Hindlimb muscle (tissue), 1 donor: ENCODE data around the gene SKP1. TPM values are rescaled to one million over a fixed set of nuclear protein-coding genes. Genes with fewer than 3 reads are reported as not detected.

Experiments used
- DNase-seq: peaks from one replicate; pipeline ENCODE4 v3.0.0-alpha.2; 2013
- polyA plus RNA-seq: library from polyadenylated mRNA; unstranded; fragments of 120-200 nt; gene quantifications from one replicate; pipeline ENCODE4 v1.2.1, GENCODE V29; 2013; ENCODE audit not compliant: insufficient read length

SKP1 gene
- polyA plus RNA-seq, 1 donor: 332 TPM

DNA sequence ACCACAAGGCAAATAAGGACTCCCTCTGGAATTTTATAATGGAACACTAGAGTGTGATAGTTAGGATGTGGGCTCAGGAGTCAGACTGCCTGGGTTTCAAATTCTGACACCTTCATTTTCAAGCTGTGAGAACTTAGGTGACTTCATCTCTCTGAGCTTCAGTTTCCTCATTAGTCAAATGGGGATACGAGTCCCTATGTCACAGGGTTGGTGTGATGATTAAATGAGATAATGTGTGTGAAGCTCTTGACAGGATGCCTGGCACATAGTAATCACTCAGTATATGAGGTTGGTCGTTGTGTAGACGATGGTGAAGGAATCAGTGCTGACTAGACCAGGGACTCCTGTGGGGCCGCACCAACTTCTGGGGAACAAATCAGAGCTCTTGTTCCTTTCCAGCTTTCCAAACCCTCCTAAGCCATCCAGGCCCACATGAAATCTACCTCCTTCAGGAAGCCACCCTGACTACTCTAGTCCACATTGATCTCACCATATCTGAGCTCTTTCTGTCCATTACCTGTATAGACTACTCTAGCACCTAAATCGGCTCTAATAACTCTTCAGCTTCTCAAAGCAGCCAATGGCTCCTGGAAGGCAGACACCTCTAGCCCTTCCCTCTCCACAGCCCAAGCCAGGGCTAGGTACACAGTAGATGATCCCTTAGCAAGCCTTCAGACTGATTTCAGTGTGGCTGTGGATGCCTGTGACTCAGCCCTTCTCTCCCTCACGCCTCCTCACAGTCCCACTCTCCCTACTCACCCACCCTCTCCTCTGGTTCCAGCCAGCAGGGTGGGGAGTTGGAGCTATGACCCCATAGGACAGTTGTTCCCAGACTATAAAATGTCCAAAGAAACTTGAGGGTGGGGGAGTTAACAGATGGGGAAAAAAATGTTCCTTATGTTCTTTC lies 64.8 kb downstream of the SKP1 start:
- DNase-seq: no peak

DNA sequence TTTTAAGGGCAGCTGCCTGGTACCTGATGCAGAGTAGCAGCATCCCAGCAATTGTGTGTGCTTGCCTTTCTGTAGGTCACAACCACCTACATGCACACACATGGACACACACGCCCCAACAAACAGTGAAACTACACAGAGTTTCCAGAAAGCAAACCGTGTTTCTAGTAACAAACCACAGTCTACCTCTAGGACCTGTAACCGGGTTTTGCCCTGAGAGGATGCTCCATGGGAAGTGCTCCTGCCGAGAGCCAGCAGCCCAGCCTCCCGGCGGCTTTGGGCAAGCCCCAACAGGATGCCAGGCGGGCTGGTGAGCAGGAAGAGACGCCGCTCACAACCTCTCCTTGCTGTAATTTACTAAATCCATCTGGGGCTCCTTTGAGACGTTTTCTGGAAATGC lies 66.4 kb downstream of the SKP1 start:
- DNase-seq: no peak

DNA sequence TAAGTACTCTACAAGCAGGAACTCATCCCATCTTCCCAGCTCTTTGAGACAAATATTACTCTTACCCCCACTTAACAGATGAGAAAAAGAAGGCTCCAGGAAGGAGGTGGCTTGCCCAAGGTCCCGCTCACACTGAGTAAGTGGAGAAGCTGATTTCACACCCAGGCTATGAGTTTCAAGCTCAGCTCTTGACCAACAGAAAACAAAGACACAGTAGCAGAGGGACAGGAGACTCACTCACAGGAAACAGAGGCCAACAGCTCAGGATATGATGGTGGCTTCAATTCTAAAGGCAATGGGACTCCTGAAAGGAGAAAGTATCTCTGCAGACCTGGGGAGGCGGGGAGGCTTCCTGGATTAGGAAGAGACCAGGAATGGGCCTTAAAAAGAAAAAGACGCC lies 69.0 kb downstream of the SKP1 start:
- DNase-seq: no peak

DNA sequence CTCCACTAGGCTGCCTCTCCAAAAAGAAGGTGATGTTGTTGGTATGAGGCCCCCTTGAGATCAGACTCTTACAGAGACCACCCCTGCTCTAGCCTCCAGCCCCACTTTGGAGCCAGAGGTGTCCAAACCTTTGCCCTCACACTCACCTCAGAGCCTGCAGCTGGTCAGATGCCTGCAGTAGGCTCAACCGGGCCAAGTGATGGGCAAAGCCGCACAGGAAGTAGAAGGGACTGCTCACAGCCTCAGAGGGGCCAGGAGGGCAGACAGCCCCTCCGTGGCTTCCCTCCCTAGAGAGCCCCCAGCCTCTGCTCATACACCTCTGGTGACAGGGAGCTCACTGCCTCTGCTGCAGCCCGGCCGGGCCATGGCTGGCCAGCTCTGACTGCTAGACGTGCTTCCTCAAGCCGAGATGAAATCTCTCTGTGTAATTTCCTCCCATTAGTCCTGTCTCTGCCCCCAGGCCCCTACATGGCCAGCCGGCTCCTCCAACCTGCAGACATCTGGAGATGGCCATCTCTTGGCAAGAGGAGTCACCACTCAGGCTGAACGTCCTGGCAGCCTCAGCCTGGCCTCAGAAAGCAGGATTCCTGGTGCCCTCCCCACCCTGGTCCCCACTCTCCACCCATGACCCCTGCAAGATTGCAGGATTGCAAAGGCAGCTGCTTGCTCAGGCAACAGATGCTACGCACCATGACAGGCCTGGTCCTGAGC lies 69.6 kb downstream of the SKP1 start:
- no peak for DNase-seq

DNA sequence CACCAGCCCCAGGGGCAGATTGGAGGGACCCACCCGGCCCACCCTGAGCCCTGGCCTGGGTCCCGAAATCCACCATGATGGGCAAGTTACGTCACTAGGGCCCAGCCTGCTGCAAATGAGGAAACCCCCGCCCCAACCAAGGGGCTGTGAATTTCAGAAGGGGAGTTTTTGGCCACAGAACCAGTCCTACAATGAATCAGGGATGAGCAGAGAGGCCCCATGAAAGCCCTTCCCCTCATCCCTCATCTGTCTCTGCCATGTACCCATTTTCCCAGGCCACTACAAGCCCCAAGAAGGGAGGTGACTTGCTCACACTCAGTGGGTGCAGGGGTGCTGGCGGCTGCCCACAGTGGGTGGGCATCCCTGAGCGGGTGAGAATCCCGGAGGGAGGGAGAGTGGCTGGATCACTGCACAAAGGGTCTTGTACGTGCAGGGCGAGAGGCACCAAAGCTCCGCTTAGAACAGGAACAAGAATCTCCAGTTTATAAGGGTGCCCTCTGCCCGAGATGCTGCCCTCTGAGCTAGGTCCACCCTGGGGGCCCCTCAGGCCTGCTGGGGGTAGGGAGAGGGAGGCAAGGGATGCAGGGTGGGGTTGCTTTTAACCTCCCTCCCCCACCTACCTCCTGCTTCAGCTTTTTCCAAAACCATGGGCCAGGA lies 72.6 kb downstream of the SKP1 start:
- no peak for DNase-seq

DNA sequence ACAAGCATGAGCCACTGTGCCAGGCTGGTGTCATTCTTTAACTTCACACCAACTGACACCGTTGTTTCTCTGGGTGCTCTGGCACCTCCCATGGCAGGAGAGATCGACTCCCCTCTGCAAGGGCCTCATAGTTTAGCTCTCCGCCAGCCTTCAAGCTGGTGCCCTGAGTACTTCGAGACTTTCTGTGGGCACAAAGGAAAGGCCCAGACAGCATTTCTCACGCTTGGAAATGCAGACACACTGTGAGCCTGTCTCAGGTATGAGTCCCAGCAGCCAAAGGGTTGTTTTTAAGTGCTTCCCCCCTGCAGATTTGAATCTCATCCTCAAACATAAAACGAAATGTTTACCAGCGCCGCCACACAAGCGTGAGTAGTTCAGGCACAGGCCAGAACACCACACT lies 73.4 kb downstream of the SKP1 start:
- no peak for DNase-seq

DNA sequence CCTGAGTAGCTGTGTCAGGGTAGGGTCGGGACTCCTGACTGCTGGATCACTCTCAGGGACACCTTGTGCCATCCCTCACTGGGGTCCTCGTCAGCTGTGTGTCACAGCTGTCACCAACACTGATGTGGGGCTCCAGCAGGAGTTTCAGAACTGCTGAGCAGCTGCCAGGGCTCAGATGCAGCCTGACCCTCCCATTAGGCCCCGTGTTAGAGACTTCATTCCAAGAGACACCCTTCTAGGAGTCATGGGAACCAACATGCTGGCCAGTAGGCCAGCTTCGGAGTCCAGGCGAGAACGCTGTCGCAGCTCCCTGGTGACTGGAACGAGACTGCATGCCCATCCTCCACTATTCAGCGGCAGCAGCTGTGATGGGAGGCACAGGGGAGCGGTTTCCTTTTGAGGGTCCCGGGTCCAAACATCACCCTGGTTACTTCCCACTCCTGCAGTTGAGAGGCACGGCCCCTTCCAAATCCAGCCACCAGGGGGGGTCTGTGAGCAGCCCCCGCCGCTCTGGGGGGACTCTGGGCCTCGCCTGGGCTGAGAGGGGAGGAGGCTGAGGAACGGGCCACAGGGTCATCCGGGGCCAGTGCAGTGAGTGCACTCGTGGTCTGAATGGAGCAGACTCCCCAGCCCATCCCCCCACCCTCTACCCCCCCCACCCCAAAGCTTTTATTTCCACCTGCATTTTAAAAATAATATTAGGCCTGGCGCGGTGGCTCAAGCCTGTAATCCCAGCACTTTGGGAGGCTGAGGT lies 74.9 kb downstream of the SKP1 start:
- no peak for DNase-seq

DNA sequence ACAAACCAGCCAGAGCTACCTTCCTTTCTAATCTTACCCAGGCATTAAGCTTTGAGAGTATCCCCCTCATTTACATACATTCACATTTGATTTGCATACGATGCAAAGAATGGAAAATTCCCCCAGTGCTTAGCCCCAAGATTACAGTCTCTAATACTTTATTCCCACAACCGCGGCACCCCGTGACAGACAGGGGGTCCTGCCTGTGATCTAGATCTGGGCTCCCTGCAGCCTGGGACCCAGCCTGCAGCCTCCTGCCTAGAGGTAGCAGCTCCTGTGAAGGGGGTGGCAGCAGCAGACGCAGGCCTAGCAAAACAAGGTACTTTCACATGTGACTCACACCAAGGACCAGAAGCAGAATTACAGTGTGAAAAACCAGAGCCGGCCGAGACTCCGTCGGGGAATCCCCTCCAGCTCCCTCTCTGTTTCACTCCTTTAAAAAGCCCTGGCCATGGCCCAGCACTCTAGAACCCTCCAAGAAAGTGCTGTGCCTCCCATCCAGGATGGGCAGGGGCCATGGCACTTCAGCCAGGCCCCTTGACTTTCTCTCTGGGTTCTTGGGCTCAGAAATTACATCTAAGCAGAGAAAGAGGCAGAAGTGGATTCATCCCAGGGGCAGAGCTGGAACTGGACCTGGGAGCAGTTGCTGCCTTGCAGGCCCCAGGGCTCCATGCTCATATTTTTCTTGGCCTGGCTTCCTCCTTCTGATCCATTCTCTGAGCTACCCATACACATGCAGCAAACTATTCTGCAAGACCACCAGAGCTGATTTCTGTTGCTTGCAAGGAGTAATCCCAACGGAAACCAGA lies 76.3 kb downstream of the SKP1 start:
- DNase-seq: no peak

DNA sequence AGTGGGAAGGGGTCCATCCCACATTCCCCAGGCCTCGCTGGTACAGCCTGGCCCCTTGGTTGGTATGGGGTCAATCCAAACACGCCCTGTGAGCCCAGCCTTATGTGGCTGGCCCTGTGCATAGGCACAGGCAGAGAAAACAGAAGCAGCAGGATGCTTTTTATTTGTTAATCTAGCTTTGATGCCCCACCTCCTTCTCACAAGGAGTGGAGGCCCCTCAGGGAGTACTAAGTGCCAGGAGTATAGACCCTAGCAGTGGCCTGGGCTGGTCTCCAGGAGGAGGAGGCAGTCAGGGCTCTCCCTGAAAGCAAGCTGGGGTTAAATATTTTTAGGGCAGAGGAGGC lies 76.8 kb downstream of the SKP1 start:
- no peak for DNase-seq

DNA sequence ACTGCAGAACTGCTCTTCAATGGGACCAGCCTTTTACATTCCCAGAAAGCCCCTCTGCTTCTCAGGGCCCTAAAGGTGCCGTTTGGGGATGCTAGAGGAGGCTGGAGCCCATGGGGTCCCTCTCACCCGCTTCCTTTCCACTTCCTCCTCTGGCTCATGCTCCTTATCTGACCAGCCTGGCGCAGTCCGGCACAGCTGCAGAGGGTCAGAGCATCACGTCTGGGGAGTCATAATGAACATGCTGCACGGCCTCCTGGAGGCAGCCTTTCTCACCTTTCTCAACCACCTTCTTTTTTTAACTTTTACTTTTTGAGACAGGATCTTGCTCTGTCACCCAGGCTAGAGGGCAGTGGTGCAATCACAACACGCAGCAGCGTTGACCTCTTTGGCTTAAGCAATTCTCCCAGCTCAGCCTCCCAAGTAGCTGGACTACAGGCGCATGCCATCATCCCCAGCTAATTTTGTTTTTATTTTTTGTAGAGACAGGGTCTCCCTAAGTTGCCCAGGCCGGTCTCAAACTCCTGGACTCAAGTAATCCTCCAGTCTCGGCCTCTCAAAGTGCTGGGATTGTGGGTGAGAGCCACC lies 77.4 kb downstream of the SKP1 start:
- DNase-seq: no peak

Other genes with a start within 250 kb of the SKP1 start
- 56.7 TPM for gene C5orf15, start 208.3 kb downstream of the SKP1 start, polyA plus RNA-seq
- 208 TPM for gene VDAC1, start 172.0 kb downstream of the SKP1 start, polyA plus RNA-seq
- 2.3 TPM for gene TCF7, start 62.3 kb downstream of the SKP1 start, polyA plus RNA-seq
- 111 TPM for gene PPP2CA, start 49.1 kb upstream of the SKP1 start, polyA plus RNA-seq
- 3.9 TPM for gene CDKL3, start 190.2 kb upstream of the SKP1 start, polyA plus RNA-seq
- 148 TPM for gene UBE2B, start 194.6 kb upstream of the SKP1 start, polyA plus RNA-seq
- gene CDKN2AIPNL, start 234.9 kb upstream of the SKP1 start, polyA plus RNA-seq: 31.4 TPM